OCI-LY3 (cell line): ENCODE results near the gene IGFL4.

Source experiments
- CTCF ChIP-seq: fragments of 200-600, 300-600 bp; sonication (generic); IDR thresholded peaks from 2 replicates; pipeline ENCODE4 v1.5.1; 2014; ENCODE audit warnings: antibody characterized with exemption, low read length, low read depth
- EZH2phosphoT487 ChIP-seq: fragments of 200-600 bp; shearing (Covaris generic); IDR thresholded peaks from 2 replicates; pipeline ENCODE4 v1.6.1; 2018; ENCODE audit warnings: antibody characterized with exemption, mixed run types, low read depth

- TF ChIP-seq CTCF = no peak
- no peak for TF ChIP-seq EZH2phosphoT487
Observed at GRCh38 chr19:46042252-46042883, 1.6 kb upstream of the IGFL4 start.
